NOMO-1 treated with DMSO at 0.1 percent for 48 hours (cell line): ENCODE data around the gene SPATC1L.
"Not testable (repeated sequence)": the region's sequence is repeated elsewhere in the genome, so short reads cannot be mapped to it uniquely, and the experiment has no call there.

Experiments used
- DNase-seq: peaks from one replicate; lab custom pipeline; 2025; ENCODE audit not compliant: unreplicated experiment; lab: John Stamatoyannopoulos, UW

SPATC1L gene

DNA sequence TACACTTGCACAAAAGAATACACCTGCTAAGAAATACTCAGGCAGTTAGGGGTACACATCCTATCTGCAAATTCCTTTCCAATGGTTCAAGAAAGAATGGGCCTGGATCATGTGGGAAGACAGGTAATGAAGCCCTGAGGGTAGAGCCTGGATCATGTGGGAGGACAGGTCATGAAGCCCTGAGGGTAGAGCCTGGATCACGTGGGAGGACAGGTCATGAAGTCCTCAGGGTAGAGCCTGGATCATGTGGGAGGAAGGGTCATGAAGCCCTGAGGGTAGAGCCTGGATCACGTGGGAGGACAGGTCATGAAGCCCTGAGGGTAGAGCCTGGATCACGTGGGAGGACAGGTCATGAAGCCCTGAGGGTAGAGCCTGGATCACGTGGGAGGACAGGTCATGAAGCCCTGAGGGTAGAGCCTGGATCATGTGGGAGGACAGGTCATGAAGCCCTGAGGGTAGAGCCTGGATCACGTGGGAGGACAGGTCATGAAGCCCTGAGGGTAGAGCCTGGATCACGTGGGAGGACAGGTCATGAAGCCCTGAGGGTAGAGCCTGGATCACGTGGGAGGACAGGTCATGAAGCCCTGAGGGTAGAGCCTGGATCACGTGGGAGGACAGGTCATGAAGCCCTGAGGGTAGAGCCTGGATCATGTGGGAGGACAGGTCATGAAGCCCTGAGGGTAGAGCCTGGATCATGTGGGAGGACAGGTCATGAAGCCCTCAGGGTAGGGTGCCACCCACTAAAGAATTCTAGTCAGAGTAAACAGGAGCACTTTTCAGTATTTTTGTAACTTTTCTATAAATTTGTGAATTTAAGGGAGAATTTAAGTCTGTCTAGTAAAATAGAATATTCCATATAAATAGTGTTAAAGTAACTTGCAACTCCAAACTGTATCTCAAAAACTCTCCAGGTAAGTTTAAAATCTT lies 16.9 kb upstream of the SPATC1L start:
- DNase-seq = not testable (repeated sequence)

DNA sequence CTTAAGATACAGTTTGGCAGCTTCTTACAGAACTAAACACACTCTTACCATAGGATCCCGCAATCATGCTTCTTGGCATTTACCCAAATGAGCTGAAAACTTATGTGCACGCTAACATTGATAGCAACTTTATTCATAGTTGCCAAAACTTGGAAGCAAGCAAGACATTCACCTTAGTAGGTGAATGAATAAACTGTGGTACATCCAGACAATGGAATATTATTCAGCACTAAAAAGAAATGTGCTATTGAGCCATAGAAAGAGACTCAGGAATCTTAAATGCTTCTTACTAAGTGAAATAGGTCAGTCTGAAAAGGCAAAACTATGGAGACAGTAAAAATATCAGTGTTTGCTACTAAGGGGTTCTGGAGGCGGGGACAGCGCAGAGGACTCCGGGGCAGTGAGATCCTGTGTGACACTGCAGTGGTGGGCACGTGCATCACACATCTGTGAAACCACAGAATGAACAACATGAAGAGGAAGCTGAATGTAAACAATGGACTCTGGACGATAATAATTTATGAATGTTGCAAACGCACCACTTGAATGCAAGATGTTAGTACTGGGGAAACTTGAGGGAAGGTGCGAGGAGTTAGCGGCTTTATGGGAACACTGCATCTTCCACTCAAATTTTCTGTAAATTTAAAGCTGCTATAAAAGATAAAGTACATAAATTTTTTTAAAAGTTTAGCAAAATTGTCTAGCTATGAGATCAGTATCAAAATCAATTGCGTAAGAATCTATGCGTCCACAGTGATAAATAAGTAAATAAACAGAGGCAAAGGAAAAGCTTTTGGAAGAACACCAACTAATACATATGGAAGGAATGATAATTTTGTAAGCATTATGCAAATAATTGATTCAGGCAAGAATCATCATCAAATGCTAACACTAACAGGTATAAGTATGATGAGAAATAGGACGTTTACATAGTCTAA lies 15.4 kb upstream of the SPATC1L start:
- no peak for DNase-seq

DNA sequence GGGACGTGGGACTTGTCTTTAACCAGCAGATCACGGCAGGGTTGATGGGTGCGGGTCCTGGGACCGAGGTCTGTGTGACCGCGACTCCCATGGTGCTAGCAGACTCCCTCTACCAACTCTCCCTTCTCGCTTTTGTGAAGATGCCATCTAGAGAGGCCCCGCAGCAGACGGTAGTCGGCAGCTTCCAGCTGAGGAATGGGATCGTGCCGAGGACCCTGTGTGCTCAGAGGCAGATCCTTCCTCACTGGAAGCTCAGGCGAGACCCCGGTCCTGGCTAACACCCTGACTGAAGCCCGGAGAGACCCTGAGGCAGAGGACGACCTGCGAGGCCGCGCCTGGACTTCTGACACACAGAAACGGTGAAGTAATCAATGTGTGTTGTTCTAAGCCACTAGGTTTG lies 12.5 kb upstream of the SPATC1L start:
- DNase-seq = no peak

DNA sequence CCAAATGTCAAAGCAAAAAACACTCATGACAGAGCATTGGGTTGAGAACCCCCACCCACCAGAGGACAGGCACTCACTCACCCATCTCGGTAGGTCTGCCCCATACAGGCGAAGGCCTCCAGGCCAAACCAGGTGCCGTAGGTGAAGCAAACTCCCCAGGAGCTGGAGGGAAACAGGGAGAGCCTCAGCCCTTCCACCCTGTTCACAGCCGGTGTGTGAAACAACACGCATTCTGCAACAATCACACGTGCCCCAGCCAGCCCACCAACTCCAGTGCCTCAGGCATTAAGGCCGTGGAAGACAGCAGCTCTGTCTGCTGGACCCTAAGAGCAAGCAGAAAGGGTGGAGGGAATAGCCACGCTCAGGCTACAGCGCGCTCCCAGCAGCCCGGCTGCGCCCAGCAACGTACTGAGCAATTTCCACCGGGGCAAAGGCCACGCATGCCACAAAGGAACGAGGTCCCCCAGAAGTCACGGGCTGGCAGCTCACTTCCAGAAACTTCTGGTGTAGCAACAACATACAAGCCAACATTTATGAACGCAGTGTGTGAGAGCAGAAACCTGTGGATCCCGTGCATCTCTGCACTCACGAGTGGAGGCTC lies 11.4 kb upstream of the SPATC1L start:
- no peak for DNase-seq

DNA sequence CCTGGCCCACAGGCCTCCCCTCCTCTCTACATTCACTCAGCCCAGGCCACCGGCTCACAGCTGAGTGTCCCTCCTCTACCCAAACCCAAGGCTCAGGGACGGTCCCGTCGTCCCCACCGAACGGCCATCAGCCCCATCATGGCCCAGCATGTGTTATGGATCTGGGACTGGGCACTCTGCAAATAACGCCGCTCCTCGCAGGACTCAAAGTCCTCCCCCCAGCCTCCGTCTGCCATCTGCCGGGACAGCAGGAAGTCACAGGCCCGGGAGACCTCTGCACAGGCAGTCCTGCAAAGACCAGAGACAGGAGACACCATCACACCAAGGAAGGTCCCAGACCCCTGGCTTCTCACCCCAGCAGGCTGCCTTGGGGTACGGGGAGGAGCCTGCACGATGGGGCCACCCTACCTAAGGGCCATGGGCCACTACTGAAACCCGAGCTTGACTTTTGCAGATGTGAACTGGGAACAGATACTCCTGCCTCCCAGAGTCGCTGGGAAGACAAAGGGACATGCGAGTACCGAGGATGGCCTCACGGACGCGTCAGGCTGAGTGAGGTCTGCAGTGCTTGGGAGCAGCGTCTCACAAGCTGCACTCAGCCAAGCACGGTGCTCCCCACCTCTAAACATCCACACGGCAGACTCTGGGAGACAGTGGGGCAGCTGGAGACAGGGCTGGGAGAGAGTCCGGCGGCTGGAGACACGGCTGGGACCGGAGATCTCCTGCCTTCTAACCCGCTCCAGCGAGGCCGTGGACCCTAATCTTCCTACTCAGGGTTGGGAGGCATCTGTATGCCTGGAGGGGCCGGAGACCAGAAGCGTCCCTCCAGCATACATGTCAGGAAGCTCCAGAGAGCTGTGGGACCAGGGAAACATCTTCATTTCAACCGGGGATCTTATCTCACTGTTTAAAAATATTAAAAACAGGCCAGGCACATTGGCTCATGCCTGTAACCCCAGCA lies 10.4 kb upstream of the SPATC1L start:
- no peak for DNase-seq

DNA sequence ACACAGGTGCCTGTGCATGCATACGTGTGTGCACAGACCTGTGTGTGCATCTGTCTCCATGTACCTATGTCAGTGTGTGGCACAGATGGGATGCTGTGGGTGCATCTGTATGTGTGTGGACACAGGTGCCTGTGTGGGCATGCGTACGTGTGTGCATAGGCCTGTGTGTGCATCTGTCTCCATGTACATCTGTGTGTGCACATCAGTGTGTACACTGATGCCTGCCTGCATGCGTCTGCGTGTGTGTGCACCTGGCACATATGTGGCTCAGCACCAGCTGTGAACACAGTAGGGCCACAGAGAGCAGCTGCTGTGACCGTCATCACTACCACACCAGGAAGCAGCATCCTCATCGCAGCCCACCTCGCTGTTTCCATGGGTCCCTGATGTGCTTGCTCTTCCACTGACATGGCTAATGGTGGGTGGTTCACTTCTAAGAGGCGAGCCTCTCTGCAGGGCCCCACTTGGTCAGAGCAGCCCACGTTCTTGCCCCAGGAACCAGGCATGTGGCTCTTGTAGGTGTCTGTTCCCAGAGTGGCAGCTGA lies 9.6 kb upstream of the SPATC1L start:
- no peak for DNase-seq

DNA sequence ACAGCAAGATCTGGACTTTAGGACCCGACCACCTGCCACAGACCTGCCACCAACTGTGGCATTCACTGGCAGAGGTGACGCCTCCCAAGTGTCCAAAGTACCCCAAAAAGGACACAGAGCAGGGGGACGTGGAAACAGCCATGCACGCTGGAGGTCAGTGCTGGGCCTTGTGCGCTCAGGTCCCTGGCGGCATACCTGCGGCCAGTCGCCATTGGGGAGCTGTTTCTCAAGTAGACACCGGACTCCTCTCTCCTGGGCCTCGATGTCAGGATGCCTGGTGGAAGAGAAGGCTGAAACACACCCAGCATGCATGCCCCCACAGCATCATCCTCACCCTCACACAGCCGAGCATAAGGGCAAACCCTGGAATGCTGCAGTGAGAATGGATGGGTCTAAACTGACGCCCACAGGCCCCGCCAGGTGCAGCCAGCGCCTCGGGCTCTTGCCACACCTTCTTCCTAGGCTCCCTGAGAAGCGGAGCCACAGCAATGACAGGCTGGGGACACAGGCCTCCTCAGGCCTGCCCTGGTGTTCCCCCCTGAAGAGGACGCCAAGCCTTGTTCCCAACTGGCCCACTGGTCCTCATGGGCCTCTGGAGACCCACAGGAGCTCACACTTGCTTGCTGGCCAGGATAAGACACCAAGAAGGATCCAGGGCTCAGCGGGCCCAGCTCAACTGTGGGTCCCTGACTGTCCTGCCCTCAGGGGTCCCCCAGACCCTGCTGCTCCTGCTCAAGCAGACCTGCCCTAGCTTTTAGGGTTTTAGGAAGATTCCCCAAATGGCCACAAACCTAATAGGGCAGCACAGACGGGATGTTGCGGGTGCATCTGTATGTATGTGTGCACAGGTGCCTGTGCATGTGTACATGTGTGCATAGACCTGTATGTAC lies 7.7 kb upstream of the SPATC1L start:
- DNase-seq = no peak

DNA sequence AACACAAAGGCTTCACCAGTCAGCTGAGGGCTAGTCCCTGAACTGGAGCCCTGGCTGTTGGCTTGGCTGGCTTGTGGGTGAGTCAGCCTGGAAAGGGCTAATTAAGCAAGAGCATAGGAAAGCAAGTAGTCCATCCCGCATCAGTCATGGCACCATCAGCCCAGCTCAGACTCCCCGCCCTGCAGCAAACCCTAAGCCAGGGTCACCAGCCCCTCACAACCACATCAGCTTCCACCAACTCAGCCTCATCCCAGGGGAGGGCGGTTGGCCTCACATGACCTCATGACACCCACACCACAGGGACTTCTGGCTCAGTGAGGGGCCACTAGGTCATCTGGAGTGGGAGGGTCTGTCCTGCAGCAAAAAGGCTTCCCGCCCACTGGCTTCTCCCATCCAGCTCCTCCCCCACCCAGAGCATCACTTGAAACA lies 7.0 kb upstream of the SPATC1L start:
- no peak for DNase-seq

DNA sequence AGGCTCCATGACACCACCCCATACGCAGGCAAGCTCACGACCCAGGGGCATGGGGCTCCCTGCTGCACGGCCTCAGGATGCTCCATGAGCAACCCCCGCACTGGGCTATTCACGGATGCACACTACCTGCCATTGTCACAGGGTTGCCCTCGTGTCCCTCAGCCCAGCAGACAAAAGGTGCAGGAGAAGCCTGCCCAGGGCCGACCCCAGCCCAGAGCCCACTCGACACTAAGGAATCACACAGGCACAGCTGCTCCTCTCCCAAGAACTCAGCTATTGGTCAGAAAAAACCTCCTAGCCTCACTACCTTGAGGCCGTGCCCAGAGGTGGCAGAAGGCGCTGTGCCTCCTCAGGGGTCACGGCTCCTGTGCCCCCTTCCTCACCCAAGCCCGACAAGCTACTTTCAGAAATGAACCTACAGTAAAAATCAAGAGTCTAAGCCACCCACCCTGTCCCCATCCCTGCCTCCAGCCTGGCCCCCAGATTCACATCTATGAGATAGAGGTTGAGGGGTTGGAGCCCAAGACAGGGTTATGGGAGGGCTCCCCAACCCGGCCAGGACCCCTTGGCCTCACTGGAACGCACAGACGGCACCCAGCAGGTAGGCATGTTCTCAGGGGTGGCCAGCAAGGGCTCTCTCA lies 6.4 kb upstream of the SPATC1L start:
- no peak for DNase-seq

DNA sequence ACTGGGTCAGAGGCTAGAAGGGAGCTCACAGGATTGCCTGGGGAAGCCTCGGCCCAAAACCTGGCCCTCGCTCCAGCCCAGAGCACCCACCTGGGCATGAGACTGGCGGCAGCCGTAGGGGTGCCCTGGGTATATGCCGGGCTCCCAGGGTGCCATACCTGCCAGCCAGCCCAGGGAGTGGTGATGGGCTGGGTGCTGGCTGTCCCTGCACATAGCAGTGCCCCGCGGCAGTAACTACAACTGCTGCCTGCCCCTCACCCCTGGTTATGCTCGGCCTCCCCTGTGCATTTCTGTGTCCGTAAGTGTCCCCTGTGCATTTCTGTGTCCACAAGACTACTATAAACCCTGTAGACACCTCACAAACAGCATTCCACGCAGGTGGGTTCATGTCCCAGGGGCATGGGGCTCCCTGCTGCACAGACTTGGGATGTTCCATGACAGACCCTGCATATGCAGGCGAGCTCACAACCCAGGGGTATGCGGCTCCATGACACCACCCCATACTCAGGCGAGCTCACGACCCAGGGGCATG lies 5.8 kb upstream of the SPATC1L start:
- no peak for DNase-seq

DNA sequence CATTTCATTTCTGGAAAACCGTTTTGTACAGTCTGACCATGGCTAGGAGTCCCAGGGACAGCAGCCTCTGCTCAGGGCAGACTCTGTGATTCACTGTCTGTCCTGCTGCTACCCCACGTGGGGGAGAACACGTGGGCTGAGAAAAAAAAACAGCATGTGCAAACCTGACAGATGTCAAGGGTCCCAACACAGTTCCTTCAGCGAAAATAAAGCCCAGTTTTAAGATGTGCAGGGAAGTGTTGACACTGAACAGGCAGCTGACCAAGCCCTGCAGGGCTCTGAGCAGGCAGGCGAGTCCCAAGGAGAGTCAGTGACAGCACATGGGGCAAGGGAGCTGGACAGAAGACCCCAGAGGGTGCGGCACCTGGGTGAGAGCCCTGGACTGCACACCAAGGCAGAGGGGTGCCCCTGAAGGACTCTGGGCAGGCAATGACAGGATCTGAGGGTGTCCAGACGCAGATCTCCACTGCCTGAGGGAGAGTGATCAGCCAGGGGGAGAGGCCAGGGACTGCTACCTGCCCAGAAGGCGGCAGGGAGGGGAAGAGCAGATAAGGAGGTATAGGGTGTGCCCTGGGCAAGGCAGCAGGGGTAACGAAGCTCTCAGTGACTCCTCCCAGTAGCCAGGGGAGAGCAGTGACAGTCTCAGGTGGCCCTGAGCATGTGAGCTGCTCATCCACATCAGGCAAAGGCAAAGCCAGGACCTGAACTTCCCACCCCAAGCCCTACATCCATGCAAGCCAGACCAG lies 5.1 kb upstream of the SPATC1L start:
- DNase-seq = no peak

DNA sequence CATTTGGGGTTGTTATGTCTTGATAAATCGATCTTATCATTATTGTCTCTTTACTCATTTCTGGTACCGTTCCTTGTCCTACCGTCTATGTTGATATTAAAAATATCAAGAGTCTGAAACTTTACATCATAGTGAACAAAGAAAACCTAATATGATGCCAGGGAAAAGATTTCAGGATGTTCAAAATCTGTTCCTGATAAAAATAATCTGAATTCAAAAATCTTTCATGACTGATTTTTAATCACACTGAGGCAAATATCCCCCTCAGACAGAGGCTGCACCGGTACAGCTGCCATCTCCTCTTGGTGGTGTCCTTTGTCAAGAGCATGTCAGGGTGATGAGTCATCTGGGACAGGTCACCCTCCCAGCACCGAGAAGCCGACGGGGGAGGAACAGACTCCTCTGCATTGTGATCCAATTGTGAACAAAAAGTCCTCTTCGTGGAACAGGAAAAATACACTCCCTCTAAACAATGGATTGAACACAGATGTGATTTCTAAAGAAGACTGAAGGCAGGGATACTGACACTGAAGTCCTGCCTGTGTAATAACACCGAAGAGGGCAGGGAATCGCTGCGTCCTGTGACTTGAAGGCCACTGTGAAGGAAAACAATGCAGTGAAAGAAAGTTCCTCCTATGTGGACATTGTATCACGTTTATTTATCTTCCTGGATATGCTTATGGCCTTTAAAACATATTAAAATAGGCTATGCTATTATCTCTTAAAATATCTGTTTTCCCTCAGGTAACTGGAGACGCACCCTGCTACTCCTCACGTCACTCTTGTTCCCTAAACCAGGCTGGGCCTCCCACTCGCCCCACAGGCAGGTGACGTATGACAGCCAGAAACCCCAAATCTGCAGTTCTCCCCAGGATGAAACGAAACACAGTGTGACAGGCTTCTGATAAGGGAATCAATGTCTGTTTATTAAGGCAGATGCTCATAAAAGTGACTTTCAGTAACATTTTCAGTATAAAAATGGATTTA lies 4.3 kb upstream of the SPATC1L start:
- no peak for DNase-seq

DNA sequence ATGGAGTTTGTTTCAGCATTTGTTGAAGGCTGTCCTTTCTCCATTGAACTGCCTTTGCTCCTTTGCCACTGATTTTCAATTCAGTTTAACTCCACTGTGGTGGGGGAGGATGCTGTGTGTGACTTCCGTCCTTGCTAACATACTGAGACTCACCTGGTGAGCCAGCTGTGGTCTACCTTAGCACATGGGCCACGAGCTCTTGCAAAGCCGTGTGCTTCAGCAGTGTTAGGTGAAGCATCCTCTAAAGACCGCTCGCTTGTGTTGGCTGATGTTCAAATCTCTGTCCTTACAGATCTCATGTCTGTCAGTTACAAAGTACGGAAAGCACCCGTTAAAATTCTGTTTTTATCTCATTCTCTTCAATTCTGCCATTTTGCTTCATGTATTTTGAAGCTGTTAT lies 3.6 kb upstream of the SPATC1L start:
- DNase-seq = no peak

DNA sequence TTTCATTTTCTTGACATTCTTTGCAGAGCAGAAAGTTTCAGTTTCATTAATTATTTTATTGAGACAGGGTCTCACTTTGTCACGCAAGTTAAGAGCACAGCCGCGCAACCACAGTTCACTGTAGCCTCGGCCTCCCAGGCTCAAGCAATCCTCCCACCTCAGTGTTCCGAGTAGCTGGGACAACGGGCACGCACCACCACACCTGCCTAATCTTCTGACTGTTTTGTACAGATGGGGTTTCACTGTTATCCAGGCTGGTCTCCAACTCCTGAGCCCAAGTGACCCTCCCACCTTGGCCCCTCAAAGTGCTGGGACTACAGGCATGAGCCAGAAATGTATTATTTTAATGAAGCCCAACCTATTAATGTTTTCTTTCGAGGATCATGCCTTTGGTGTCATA lies 3.0 kb upstream of the SPATC1L start:
- no peak for DNase-seq

DNA sequence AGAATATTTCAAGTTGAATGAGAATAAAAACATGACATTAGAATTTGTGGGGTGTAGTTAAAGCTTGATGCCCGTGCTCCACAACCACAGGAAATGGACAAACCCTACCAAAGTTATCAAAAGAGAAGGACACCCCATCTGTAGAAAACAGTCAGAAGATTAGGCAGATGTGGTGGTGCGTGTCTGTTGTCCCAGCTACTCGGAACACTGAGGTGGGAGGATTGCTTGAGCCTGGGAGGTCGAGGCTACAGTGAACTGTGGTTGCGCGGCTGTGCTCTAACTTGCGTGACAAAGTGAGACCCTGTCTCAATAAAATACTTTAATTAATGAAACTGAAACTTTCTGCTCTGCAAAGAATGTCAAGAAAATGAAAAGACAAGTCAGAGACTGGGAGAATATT lies 1.5 kb upstream of the SPATC1L start:
- no peak for DNase-seq
